PC-9 (cell line): ENCODE data around the gene CFAP119. TPM values are rescaled to one million over a fixed set of nuclear protein-coding genes. Genes with fewer than 3 reads are reported as not detected.

Experiments used
- BruUV-seq: library from RNA; stranded (reverse); fragments of 400-500 nt; replicated peaks from 2 replicates; lab custom pipeline; 2021; lab: Mats Ljungman, UMichigan
- CTCF ChIA-PET: fragments of 300-600 bp; sonication (Branson Sonifier 250); formaldehyde crosslinking; loops from one replicate; lab custom pipeline; 2022; ENCODE audit warnings: antibody characterized with exemption; lab: Charles Lee
- POLR2A ChIA-PET: fragments of 300-600 bp; sonication (Branson Sonifier 250); formaldehyde crosslinking; loops from one replicate; lab custom pipeline; 2022; ENCODE audit warnings: antibody characterized with exemption; ENCODE audit not compliant: unreplicated experiment; lab: Charles Lee
- DNase-seq, 2 experiments: peaks; one replicate each; pipeline versions ENCODE4 v3.0.0 to v3.0.0-alpha.2; 2015 to 2022; ENCODE audit warnings: mixed read lengths in 1 of 2
- H2AFZ ChIP-seq: fragments of 200-600 bp; sonication (generic); 2 replicates; pipeline ENCODE4 v1.8.1; 2017; ENCODE audit warnings: antibody characterized with exemption
- H3F3A ChIP-seq: fragments of 200-600 bp; sonication (generic); 2 replicates; pipeline ENCODE4 v1.8.1; 2017; ENCODE audit warnings: antibody characterized with exemption, mild to moderate bottlenecking, low read depth; ENCODE audit not compliant: insufficient read depth
- H3K27ac ChIP-seq: fragments of 200-600 bp; sonication (generic); 2 replicates; pipeline ENCODE4 v1.6.1; 2016; ENCODE audit warnings: mixed run types
- H3K27me3 ChIP-seq: fragments of 200-600 bp; sonication (generic); 2 replicates; pipeline ENCODE4 v1.6.1; 2016; ENCODE audit warnings: low read depth, mixed run types; ENCODE audit not compliant: insufficient read depth
- H3K36me3 ChIP-seq: fragments of 200-600 bp; sonication (generic); 2 replicates; pipeline ENCODE4 v1.6.1; 2016; ENCODE audit warnings: low read depth, mixed run types
- H3K4me1 ChIP-seq: fragments of 200-600 bp; sonication (generic); replicated peaks from 2 replicates; pipeline ENCODE4 v1.6.1; 2016; ENCODE audit warnings: mixed run types; ENCODE audit not compliant: insufficient read depth
- H3K4me2 ChIP-seq: fragments of 200-600 bp; sonication (generic); 2 replicates; pipeline ENCODE4 v1.6.1; 2017; ENCODE audit warnings: mixed run types
- H3K4me3 ChIP-seq: fragments of 200-600 bp; sonication (generic); 2 replicates; pipeline ENCODE4 v1.6.1; 2016; ENCODE audit warnings: mixed run types
- H3K79me2 ChIP-seq: fragments of 200-600 bp; sonication (generic); 2 replicates; pipeline ENCODE4 v1.6.1; 2017; ENCODE audit warnings: low read depth, mixed run types
- H3K9me2 ChIP-seq: fragments of 200-600 bp; sonication (generic); 2 replicates; pipeline ENCODE4 v1.8.1; 2017; ENCODE audit warnings: mild to moderate bottlenecking; ENCODE audit not compliant: insufficient read depth
- H3K9me3 ChIP-seq: fragments of 200-600 bp; sonication (generic); 2 replicates; pipeline ENCODE4 v1.8.1; 2016; ENCODE audit warnings: low read depth; ENCODE audit not compliant: insufficient read depth
- H4K20me1 ChIP-seq: fragments of 200-600 bp; sonication (generic); 2 replicates; pipeline ENCODE4 v1.8.1; 2017; ENCODE audit not compliant: insufficient read depth
- EZH2 ChIP-seq: fragments of 200-600 bp; sonication (generic); IDR thresholded peaks from 2 replicates; pipeline ENCODE4 v1.8.0; 2017; ENCODE audit warnings: antibody characterized with exemption, low read depth
- intact Hi-C: fragments of 100-400 bp; cut with micrococcal nuclease; formaldehyde crosslinking; loops from one replicate; pipeline ENCODE4 v1.10.0; 2022; ENCODE audit not compliant: unreplicated experiment
- total RNA-seq: library from RNA; stranded (reverse); gene quantifications from 2 replicates; pipeline ENCODE4 v1.2.3, GENCODE V29; 2021
- TF ChIP-seq, protein P1 (sequence below): fragments of 200-600 bp; sonication (generic); conservative IDR thresholded peaks from 2 replicates; pipeline ENCODE4 v1.6.1; 2017; ENCODE audit warnings: mixed run types, antibody characterized with exemption, mild to moderate bottlenecking, moderate library complexity

The CFAP119 gene
- total RNA-seq, 1 experiment from 2014 or later, result 19.9 TPM

DNA sequence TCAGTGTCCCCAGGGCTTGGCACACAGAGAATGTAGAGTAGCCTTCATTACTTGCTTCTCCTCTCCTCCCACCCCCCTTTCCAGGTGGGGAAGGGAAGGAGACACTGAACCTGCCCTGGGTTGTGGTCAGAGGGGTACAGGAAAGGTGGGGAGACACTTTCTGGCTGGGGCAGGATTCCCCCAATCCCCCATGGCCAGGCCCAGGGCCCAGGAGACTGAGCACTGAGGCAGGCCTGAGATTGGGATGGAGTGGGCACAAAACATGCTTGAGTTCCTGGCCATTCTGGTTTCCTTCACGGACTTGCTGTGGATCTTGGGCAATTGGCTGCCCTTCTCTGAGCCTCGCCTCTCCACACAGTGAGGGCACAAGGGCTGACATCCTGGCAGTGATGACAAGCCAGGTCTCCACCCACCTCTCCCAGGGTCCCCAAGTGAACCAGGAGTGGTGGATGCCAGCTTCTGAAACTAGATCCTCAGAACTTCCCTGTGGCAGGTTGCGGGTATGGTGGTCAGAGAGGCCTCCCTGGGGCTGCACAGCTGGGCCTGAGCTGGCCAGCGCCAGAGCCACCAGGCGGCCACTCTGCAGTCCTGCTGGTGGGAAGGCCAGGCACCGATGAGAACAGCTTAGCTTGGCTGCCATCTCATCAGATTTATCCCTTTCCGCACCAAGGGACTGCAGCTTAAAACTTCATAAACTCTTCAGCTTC is 15.9 kb upstream of the CFAP119 start:
- peaks cover 3% of the 10 kb centered on the region for H3K79me2 ChIP-seq
- H3K27me3 ChIP-seq, result no peaks in the 10 kb centered on the region
- H3K9me2 ChIP-seq, result no peaks in the 10 kb centered on the region
- BruUV-seq, result no TSS peak
- TF ChIP-seq, protein P1, sequence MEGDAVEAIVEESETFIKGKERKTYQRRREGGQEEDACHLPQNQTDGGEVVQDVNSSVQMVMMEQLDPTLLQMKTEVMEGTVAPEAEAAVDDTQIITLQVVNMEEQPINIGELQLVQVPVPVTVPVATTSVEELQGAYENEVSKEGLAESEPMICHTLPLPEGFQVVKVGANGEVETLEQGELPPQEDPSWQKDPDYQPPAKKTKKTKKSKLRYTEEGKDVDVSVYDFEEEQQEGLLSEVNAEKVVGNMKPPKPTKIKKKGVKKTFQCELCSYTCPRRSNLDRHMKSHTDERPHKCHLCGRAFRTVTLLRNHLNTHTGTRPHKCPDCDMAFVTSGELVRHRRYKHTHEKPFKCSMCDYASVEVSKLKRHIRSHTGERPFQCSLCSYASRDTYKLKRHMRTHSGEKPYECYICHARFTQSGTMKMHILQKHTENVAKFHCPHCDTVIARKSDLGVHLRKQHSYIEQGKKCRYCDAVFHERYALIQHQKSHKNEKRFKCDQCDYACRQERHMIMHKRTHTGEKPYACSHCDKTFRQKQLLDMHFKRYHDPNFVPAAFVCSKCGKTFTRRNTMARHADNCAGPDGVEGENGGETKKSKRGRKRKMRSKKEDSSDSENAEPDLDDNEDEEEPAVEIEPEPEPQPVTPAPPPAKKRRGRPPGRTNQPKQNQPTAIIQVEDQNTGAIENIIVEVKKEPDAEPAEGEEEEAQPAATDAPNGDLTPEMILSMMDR, result no peak
- CTCF ChIA-PET, result interaction anchor here (0.6 kb wide), 1 partner anchor 10 kb away, joined by 3 read pairs; no protein-coding TSS in a partner anchor
- POLR2A ChIA-PET, result no interaction called here
- H3K4me2 ChIP-seq, result no peak overlapping the region
- 0 out of 2 replicates have a peak, but pooled peaks cover 3% of the 10 kb centered on the region for H3K36me3 ChIP-seq
- H3K9me3 ChIP-seq, result no peaks in the 10 kb centered on the region
- peak in 1 of 2 experiments; percentile 17 for DNase-seq
- peaks cover 52% of the 10 kb centered on the region; the same call in 1 of the 2 replicates for H3F3A ChIP-seq
- no peak overlapping the region for H3K4me3 ChIP-seq
- H4K20me1 ChIP-seq, result no peaks in the 10 kb centered on the region
- no peak overlapping the region for H3K27ac ChIP-seq
- peaks cover 8% of the 10 kb centered on the region; the same call in 1 of the 2 replicates for H3K4me1 ChIP-seq
- H2AFZ ChIP-seq, result no peak overlapping the region
- intact Hi-C loops, result loop anchor here (5.0 kb wide), 2 partner anchors 35 kb away; a partner anchor contains a TSS

DNA sequence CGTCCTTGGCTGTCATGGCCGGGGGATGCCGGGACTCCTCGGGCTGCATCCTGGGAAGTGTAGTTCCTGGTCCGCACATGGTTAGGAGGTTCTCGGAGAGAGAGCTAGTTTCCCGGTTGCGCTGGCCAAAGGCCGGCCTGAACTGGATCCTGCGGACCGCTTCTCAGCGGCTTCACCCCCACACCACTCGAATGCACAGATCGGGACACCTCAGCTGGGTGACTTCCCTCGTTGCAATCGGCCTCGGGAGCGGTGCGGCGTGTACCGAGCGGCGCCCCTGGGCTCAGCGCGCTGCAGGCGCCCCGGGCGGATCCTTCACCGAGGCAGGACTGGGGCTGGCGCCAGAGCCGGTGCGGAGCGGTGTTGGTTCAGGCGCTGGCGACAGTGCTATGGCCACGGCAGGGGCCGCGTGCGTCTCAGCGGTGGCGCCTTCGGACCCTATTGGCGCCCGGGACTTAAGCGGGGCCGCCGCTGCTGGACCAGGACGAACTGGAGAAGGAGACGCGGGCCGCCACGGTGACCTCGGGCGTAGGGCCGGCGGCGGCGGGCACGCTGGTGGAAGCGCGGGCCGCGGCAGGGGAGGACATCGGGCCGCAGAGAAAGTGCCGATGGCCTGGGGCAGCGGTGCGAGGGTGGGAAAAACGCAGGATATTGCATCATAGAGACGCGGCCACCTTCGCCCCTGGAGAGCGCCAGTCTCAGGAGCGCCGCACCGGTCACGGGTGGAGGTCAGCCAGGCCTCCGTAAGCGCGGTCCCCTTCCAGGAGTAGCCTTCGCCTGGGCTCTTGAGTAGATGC is 13.7 kb upstream of the CFAP119 start:
- intact Hi-C loops, result loop anchor here (5.0 kb wide), 2 partner anchors 33 to 37 kb away; a partner anchor contains a TSS
- Histone ChIP-seq H3K9me2 (no peaks in the 10 kb centered on the region), H3F3A (peaks cover 43% of the 10 kb centered on the region; the same call in 1 of the 2 replicates), H3K27me3 (no peaks in the 10 kb centered on the region), H3K4me3 (peak overlapping the region; percentile 84), H4K20me1 (0 out of 2 replicates have a peak, but pooled peaks cover 3% of the 10 kb centered on the region), H3K36me3 (peaks cover 8% of the 10 kb centered on the region; the same call in 1 of the 2 replicates), H3K27ac (peak overlapping the region; percentile 73), H3K4me2 (peak overlapping the region; percentile 93), H2AFZ (peak overlapping the region; percentile 79), H3K9me3 (no peaks in the 10 kb centered on the region), H3K4me1 (peaks cover 8% of the 10 kb centered on the region; the same call in 1 of the 2 replicates), H3K79me2 (peaks cover 3% of the 10 kb centered on the region)
- TF ChIP-seq, protein P1, result no peak; the same call in 1 of the 2 replicates
- TF ChIP-seq EZH2, result no peak
- ChIA-PET POLR2A (interaction anchor here (0.6 to 1.5 kb wide), 5 partner anchors 27 to 662 kb away, joined by 4 to 6 read pairs (median 4); partner anchors contain the start of gene PHKG2), CTCF (interaction anchor here (0.9 kb wide), 1 partner anchor 166 kb away, joined by 4 read pairs; no protein-coding TSS in a partner anchor)
- no TSS peak for BruUV-seq
- peak; percentile 71 to 79 for DNase-seq

DNA sequence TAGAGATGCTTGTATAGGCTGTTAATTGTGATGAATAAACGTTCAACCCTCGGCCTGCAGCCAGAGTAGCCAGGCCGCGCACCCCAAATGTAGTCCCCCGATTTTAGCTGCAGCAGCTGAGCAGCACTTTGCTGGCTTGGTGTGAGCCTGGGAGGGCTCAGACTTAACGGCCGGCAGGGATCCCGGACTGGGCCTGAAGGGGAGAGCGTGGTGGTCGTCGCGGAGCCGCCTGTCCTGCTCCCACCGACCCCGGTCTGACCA is 13.2 kb upstream of the CFAP119 start:
- BruUV-seq, result no TSS peak

More for the DNA sequence above, 13.2 kb upstream of the CFAP119 start:
- no peaks in the 10 kb centered on the region for H3K27me3 ChIP-seq
- peaks cover 3% of the 10 kb centered on the region for H3K79me2 ChIP-seq
- H3K9me2 ChIP-seq, result no peaks in the 10 kb centered on the region
- no peak overlapping the region for H3K27ac ChIP-seq
- no peak for DNase-seq
- H3F3A ChIP-seq, result peaks cover 45% of the 10 kb centered on the region; the same call in 1 of the 2 replicates
- 0 out of 2 replicates have a peak, but pooled peaks cover 3% of the 10 kb centered on the region for H4K20me1 ChIP-seq
- ChIA-PET CTCF (interaction anchor here (0.9 kb wide), 1 partner anchor 167 kb away, joined by 4 read pairs; no protein-coding TSS in a partner anchor), POLR2A (interaction anchor here (0.6 to 1.5 kb wide), 3 partner anchors 27 to 42 kb away, joined by 4 to 6 read pairs (median 5); partner anchors contain the start of gene PHKG2)
- peak overlapping the region; percentile 93 for H3K4me2 ChIP-seq
- H3K9me3 ChIP-seq, result no peaks in the 10 kb centered on the region
- intact Hi-C loops, result loop anchor here (5.0 kb wide), 2 partner anchors 33 to 37 kb away; a partner anchor contains a TSS
- no peak for TF ChIP-seq EZH2
- TF ChIP-seq, protein P1, result no peak
- H3K4me1 ChIP-seq, result peaks cover 8% of the 10 kb centered on the region; the same call in 1 of the 2 replicates
- H3K4me3 ChIP-seq, result peak overlapping the region; percentile 84
- H2AFZ ChIP-seq, result no peak overlapping the region
- H3K36me3 ChIP-seq, result peaks cover 13% of the 10 kb centered on the region; the same call in 1 of the 2 replicates
